ENCODE data around the gene CLEC2L. TPM values are rescaled to one million over a fixed set of nuclear protein-coding genes. Genes with fewer than 3 reads are reported as not detected.

The CLEC2L gene
- total RNA-seq, 3 donors from 2014 or later: not detected

- no peak overlapping the region for H3K4me3 ChIP-seq
- no peak overlapping the region for H3K27ac ChIP-seq
- TF ChIP-seq CTCF (IDR thresholded peaks at IDR 0.05) (no peak), POLR2AphosphoS5 (IDR thresholded peaks at IDR 0.05) (no peak)
- no peaks in the 10 kb centered on the region for H3K4me1 ChIP-seq
- intact Hi-C loops (cut with DNase I; ENCODE audit: low total_unique reads): no loop called here
- H3K9me3 ChIP-seq: no peaks in the 10 kb centered on the region
- H3K27me3 ChIP-seq: no peaks in the 10 kb centered on the region
- no peak for DNase-seq (ENCODE audit: low spot score in 2 of 2)
- no peaks in the 10 kb centered on the region for H3K36me3 ChIP-seq
Observed at GRCh38 chr7:139534966-139535651, 11.6 kb downstream of the CLEC2L start.

GRCh38 chr7:139536152-139536551 lies 12.7 kb downstream of the CLEC2L start:
- TF ChIP-seq POLR2AphosphoS5 (IDR thresholded peaks at IDR 0.05): no peak
- TF ChIP-seq POLR2A (IDR thresholded peaks at IDR 0.05): no peak
- no peak for TF ChIP-seq CTCF (IDR thresholded peaks at IDR 0.05)
- H3K4me1 ChIP-seq: no peaks in the 10 kb centered on the region
- no peaks in the 10 kb centered on the region for H3K27me3 ChIP-seq
- H3K9me3 ChIP-seq: no peaks in the 10 kb centered on the region
- no peak for DNase-seq (ENCODE audit: low spot score in 2 of 2)
- H3K27ac ChIP-seq: no peak overlapping the region
- intact Hi-C loops (cut with DNase I; ENCODE audit: low total_unique reads): no loop called here
- no peaks in the 10 kb centered on the region for H3K36me3 ChIP-seq
- no peak overlapping the region for H3K4me3 ChIP-seq

GRCh38 chr7:139538881-139539635 lies 15.6 kb downstream of the CLEC2L start:
- H3K9me3 ChIP-seq: no peaks in the 10 kb centered on the region
- H3K36me3 ChIP-seq: no peaks in the 10 kb centered on the region
- H3K27ac ChIP-seq: no peak overlapping the region
- no peaks in the 10 kb centered on the region for H3K27me3 ChIP-seq
- TF ChIP-seq POLR2AphosphoS5 (IDR thresholded peaks at IDR 0.05): no peak
- no peak for TF ChIP-seq CTCF (IDR thresholded peaks at IDR 0.05)
- no peak for TF ChIP-seq POLR2A (IDR thresholded peaks at IDR 0.05)
- H3K4me3 ChIP-seq: no peak overlapping the region
- H3K4me1 ChIP-seq: no peaks in the 10 kb centered on the region
- intact Hi-C loops (cut with DNase I; ENCODE audit: low total_unique reads): no loop called here
- DNase-seq (ENCODE audit: low spot score in 2 of 2): no peak

- intact Hi-C loops (cut with DNase I; ENCODE audit: low total_unique reads): no loop called here
- Histone ChIP-seq H3K27ac (no peak overlapping the region), H3K4me3 (no peak overlapping the region), H3K9me3 (no peaks in the 10 kb centered on the region), H3K4me1 (no peaks in the 10 kb centered on the region), H3K27me3 (no peaks in the 10 kb centered on the region), H3K36me3 (no peaks in the 10 kb centered on the region)
- DNase-seq (ENCODE audit: low spot score in 2 of 2): no peak
- no peak for TF ChIP-seq POLR2AphosphoS5 (IDR thresholded peaks at IDR 0.05)
- TF ChIP-seq POLR2A (IDR thresholded peaks at IDR 0.05): no peak
- no peak for TF ChIP-seq CTCF (IDR thresholded peaks at IDR 0.05)
Observed at GRCh38 chr7:139540203-139540602, 16.7 kb downstream of the CLEC2L start.

GRCh38 chr7:139541600-139542307 lies 18.3 kb downstream of the CLEC2L start:
- Histone ChIP-seq H3K27ac (no peak overlapping the region), H3K27me3 (no peaks in the 10 kb centered on the region), H3K4me3 (no peak overlapping the region), H3K9me3 (no peaks in the 10 kb centered on the region), H3K36me3 (no peaks in the 10 kb centered on the region), H3K4me1 (no peaks in the 10 kb centered on the region)
- peak in 1 of 2 donors; percentile 43 for DNase-seq (ENCODE audit: low spot score in 2 of 2)
- TF ChIP-seq POLR2A (IDR thresholded peaks at IDR 0.05) (no peak), POLR2AphosphoS5 (IDR thresholded peaks at IDR 0.05) (no peak), CTCF (IDR thresholded peaks at IDR 0.05) (no peak)
- intact Hi-C loops (cut with DNase I; ENCODE audit: low total_unique reads): no loop called here

Data from breast epithelium (tissue), 4 donors.